DND-41 (cell line): Measurements from ENCODE around the gene SART3.

Source experiments
- EZH2 ChIP-seq: IDR thresholded peaks from 3 replicates; pipeline ENCODE4 v1.6.1; 2012; ENCODE audit warnings: borderline replicate concordance, low read depth, mild to moderate bottlenecking, moderate library complexity, low read length, inconsistent platforms; ENCODE audit not compliant: severe bottlenecking
- TF ChIP-seq, protein P1 (sequence below): IDR thresholded peaks from 2 replicates; pipeline ENCODE4 v1.5.1; 2012; ENCODE audit warnings: borderline replicate concordance, low read length, moderate library complexity, mild to moderate bottlenecking; ENCODE audit not compliant: poor library complexity, severe bottlenecking; ENCODE audit errors: extremely low read depth

DNA sequence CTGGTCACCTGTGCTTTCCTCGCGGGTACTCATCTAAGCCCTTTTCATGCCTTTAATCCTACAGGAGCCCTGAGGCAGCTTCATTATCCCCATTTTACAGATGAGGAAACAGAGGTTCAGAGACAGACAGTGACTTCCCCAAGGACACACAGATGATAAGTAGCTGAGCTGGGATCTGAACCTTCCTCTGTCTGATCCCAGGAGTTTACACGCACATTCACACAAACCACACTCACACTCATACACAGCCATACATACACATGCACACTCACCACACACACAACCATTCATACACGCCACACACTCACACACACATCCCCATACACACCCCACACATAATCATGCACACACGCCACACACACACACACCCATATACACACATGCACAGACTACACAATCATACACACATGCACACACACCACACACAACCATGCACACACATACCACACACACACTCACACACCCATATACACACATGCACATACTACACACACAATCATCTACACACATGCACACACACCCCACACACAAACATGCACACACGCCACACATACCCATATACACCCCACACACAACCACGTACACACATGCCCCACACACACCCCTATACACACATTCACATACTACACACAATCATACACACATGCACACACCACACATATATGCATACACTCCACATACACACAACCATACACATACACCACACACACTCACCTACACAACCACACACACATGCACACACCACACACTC, 34.2 kb upstream of the SART3 start:
- TF ChIP-seq, protein P1, sequence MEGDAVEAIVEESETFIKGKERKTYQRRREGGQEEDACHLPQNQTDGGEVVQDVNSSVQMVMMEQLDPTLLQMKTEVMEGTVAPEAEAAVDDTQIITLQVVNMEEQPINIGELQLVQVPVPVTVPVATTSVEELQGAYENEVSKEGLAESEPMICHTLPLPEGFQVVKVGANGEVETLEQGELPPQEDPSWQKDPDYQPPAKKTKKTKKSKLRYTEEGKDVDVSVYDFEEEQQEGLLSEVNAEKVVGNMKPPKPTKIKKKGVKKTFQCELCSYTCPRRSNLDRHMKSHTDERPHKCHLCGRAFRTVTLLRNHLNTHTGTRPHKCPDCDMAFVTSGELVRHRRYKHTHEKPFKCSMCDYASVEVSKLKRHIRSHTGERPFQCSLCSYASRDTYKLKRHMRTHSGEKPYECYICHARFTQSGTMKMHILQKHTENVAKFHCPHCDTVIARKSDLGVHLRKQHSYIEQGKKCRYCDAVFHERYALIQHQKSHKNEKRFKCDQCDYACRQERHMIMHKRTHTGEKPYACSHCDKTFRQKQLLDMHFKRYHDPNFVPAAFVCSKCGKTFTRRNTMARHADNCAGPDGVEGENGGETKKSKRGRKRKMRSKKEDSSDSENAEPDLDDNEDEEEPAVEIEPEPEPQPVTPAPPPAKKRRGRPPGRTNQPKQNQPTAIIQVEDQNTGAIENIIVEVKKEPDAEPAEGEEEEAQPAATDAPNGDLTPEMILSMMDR = no peak
- TF ChIP-seq EZH2 = no peak
